HG03108 (cell line): Measurements from ENCODE around the gene IGSF9.

Experiments used
- ATAC-seq: cut with Tn5 transposase; IDR thresholded peaks from one replicate; pipeline ENCODE4 v1.9.1; 2021; ENCODE audit warnings: moderate library complexity; ENCODE audit not compliant: unreplicated experiment

The IGSF9 gene

GRCh38 chr1:159947942-159948341 lies 2.5 kb upstream of the IGSF9 start:
- no peak for ATAC-seq

GRCh38 chr1:159946242-159947187 lies 1.1 kb upstream of the IGSF9 start:
- no peak for ATAC-seq

- no peak for ATAC-seq
Measured at GRCh38 chr1:159944623-159945455, 574 bp downstream of the IGSF9 start.

GRCh38 chr1:159943908-159944622 lies 1.3 kb downstream of the IGSF9 start:
- no peak for ATAC-seq

GRCh38 chr1:159943278-159943640 lies 2.2 kb downstream of the IGSF9 start:
- ATAC-seq: no peak

GRCh38 chr1:159942632-159943277 lies 2.7 kb downstream of the IGSF9 start:
- ATAC-seq: no peak

GRCh38 chr1:159941591-159942560 lies 3.5 kb downstream of the IGSF9 start:
- no peak for ATAC-seq

- no peak for ATAC-seq
Measured at GRCh38 chr1:159941141-159941540, 4.3 kb downstream of the IGSF9 start.

GRCh38 chr1:159940006-159940620 lies 5.3 kb downstream of the IGSF9 start:
- no peak for ATAC-seq

GRCh38 chr1:159939678-159940002 lies 5.8 kb downstream of the IGSF9 start:
- ATAC-seq: no peak

GRCh38 chr1:159938905-159939677 lies 6.3 kb downstream of the IGSF9 start:
- no peak for ATAC-seq

- ATAC-seq: no peak
Measured at GRCh38 chr1:159938211-159938852, 7.1 kb downstream of the IGSF9 start.

GRCh38 chr1:159937054-159937750 lies 8.2 kb downstream of the IGSF9 start:
- no peak for ATAC-seq

- ATAC-seq: no peak
Measured at GRCh38 chr1:159936273-159936904, 9.0 kb downstream of the IGSF9 start.

- no peak for ATAC-seq
Measured at GRCh38 chr1:159935719-159936272, 9.6 kb downstream of the IGSF9 start.

- ATAC-seq: no peak
Measured at GRCh38 chr1:159935305-159935704, 10.1 kb downstream of the IGSF9 start.
